Fibroblast of skin of abdomen (primary cell): ENCODE results near the gene TACC2.

Experiments used
- DNase-seq: peaks from one replicate; pipeline ENCODE4 v3.0.0-alpha.2; 2013

The TACC2 gene

DNA sequence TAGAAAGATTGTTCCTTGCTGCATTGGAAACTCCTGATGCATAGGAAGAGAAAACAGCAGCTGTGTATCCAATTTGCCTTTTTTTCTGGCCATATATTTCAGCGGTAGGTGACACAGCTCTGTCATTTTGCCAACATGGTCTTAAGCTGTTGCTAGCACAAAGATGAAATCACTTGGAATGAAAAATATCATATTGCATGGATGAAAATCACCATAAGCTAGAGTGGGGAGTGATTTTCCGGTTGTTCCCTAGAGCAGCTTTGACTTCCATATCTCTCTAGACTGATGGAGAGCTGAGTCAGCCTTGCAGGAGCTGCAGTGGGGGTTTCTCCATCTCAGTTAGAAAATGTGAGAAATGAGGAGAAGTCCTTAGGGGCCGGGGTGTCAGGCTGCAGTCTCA lies 243.8 kb downstream of the TACC2 start:
- DNase-seq: peak; percentile 92

DNA sequence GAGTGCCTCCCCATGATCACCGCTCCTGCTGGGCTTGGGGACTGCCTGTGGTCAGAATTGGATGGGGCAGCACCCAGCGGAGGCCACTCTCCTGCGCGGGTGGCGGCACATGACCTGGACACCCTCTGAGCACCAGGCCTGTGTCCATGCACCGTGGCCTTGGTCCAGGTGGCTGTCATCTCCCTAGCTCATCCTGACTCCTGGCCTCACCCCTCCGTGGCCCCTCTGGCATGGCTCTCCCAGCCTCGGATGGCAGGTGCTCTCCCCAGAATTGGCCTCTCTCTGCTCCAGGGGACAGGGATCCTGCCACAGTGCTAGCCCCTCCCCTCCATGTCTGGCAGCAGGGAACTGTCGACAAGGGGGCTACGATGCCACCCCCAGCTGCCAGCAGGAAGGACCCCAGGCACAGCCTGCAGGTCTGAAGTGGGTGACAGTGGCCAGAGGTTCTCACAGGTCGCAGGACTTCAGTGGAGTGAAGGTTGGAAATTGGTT lies 244.9 kb downstream of the TACC2 start:
- DNase-seq: no peak

DNA sequence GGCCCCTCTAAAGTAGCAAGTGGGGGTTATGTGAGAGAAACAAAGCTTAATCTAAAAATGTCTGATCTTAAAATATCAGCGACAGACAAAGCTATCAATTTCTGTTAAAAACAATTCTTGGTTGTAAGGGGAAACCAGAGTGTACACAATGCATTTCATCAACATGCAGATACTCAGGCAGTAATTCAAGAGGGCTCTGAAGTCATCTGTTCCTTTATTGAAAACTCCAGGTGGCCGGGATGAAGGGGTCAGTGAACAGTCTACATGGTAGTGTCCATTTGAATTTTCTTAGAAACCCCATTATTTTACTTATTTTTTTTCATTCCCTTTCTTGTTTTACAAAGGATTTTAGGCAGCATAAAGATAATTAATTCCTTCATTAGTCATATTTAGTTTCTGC lies 245.5 kb downstream of the TACC2 start:
- DNase-seq: no peak

DNA sequence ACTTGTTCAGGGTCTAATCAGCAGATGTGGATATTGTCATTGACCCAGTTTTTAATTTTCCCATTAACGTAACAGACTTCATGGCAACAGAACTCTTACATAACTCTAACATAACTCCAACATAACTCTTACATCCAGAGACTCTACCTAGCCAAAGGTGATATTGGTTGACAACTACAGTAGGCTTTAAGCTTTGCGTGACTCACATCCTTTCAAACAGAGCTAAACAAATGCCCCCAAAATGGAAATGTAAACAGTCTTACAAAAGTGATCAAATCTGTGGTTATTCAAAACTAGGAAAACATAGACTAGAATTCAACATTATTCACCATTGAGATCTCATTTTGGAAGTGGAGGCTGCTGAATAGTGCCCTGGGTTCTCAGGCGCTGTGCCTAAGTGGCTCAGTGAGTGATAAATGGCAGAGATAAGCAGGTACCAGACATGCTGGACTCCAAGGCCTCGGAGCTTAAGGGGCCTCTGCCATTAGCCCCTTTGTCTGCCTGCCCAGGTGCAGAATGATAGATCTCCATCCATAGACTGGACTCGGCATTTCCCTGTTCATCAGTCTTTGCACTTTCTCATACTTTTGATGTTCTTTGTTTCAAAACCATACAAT lies 247.8 kb downstream of the TACC2 start:
- DNase-seq: no peak

DNA sequence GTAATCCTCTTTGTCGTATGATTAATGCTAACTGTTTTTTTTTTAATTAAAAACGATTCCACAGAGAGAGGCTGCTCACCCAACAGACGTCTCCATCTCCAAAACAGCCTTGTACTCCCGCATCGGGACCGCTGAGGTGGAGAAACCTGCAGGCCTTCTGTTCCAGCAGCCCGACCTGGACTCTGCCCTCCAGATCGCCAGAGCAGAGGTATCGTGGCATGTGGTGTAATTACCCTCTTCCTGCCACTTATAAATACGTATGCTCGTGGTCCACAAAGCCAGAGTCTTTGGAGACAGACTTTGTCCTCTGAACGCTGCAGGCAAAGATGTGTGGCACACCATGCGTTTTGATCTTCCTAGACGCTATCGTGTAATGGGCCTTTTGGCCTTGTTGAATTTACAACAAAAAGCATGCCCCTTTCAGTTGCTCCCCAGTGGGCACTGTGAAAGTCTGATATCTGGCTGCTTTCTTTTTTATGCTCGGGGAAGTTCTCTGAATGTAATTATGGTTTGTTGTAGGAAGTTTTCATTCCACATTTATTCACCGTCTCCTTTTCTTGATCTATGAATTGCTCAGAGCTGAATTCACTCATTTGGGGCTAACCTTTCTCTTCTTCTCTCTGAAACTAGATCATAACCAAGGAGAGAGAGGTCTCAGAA lies 248.5 kb downstream of the TACC2 start:
- DNase-seq: no peak

DNA sequence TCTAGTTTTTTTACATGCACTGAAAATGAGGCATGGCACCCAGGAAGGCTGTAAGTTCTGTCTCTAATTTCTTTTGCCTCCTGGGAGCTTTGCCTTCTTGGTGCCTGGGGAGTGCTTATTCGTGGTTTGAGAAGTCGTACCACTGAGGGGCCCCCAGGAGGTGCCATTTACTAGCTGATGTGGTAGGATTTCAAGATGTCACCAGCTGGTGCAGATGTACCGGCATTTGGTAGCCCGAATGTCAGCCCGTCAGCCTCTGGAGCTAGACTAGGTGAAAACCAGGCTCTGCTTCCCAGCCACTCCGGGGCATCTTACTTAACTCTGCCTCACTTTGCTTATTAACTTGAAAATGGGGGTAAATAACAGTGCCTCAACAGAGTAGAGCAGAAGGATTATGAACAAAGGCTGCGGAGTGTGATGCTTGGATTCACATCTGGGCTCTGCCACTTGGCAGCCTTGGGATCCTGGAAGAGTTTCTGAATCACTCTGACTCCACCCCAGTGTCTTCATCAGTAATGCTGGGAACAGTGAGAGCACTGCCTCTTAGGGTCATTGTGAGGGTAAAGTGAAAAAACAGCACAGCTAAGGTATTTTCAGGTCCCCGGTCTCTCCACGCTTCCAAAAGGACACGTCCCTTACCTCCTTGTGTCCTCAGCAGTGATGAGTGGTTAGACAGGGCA lies 250.8 kb downstream of the TACC2 start:
- peak; percentile 52 for DNase-seq

DNA sequence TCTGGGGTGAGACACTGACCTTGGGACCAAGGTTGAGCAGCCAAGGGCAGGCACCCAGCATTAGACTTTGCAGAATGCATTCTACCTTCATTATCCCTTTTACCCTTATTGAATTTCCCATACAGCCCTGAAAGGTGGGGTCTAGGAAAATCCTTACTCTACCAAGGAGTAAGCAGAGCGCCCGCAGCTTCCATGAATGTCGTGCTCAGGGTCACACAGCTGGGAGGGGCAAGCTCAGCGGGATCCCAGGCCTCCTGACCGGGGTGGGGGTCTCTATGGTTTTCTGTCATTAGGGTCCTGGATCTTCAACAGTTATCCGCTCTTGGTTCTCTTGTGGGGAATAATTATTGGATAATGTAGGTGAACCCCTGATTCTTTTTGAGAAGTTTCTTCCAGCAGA lies 251.4 kb downstream of the TACC2 start:
- DNase-seq: no peak

DNA sequence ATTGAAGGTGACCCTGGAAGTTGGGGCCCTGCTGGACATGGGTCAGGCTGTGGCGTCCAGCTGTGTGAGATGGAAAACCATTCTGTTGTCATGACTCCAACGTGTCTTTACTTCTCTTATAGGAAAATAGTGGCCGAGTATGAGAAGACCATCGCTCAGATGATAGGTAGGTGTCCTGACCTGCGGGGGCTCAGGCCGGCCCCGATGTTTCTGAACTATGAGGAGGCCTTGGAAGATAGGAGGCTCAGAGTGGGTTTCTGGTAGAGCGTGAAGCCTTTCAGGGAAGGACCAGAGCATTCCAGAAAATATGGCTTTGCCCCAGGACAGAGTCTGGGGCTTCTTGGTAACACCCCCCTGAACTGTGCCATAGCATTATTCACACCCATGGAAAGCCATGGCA lies 252.9 kb downstream of the TACC2 start:
- no peak for DNase-seq

DNA sequence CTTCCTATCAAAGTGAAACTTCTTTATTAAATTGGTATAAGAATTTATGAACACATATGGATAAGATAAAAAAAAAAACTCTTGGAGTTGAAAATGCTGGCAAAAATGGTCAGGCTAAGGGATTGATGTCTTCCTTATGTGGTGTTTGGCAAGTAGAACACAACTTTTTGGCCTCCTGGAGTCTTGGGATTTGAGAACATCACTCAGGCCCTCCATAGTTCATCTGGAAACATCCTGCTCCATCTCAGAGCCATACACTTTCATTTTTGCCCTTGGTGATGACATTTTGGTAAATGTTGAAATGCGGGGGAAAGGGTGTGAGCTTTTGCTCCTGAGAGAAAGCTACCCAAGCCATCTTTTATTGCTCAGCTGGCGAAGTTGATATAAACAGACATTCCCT lies 254.6 kb downstream of the TACC2 start:
- DNase-seq: peak; percentile 62

DNA sequence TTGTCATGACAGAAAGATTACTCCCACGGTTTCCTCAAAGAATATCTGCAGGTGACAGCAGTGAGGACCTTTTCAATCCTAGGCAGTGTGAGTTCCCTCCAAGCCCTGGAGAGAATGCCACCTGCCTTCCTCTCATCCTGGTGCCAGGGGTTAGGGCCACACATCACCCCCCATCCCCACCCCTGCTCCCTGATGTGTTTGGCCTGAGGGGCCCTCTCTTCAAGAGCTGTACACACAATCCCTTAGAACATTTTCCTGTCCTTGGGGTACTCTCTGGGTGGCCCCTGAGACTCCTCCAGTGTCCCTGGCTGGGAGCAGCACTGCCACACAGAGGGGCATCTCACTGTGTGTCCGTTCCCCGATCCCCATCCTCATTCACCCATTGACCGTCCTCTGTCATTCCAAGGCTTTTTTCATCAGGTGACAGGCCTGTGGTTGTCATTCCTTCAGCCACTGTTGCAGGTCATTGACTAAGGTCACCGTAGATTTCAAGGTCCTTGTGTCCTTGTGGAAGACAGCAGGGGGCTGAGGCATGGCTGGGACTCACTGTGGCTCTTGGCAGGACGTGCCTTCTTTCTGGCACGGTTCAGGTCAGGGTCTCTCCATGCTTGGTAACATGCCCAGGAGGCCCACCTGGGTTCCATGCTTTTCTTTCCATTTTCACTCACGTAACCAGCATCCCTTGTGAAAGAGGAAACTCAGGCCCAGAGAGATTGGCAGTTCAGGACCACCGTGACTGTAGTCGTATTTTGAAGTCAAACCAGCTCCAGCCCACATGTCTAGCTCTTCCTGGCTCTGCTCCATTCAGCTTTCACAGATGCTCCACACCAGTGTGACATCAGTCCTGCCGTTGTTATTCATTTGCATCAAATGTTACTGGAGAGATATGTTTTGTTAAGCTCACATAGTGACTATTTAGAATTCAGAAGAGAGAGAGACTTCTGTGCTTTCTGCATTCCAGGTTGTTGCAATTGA lies 255.3 kb downstream of the TACC2 start:
- DNase-seq: no peak

DNA sequence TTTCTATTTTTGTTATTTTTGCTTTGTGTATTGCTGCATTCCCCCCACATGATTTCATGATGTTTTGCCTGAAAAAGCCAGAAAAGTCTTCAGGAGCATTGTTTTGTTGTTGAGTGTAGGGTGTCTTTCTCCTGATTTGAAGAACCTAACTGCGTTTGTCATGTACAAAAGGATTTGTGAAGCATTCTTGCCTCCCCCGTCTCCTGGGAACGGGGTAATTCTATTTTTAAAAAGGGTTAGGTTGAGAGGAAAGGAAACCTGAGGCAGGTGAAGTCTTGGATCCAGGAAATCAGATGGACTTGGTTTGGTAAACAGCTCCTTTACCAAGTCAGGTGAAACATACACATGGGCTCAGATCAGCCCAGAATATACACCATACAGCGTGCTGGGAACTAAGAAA lies 256.2 kb downstream of the TACC2 start:
- DNase-seq: no peak

DNA sequence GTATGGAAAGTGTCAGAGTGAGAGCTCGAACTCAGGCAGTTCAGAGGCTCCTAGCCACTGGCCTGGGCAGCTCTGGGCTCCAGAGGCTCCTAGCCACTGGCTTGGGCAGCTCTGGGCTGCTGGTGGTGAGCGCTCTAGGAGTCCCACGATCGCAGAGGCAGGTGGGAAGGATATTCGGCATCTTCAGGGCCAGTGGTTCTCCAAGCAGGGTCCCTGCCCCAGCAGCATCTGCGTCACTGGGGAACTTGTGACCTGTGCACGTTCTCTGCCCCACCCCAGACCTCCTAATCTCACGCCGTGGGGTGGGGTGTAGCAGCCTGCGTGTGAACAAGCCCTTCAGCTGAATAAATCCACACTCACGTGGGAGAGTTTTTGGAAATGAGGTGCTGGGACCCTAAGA lies 256.9 kb downstream of the TACC2 start:
- DNase-seq: no peak

DNA sequence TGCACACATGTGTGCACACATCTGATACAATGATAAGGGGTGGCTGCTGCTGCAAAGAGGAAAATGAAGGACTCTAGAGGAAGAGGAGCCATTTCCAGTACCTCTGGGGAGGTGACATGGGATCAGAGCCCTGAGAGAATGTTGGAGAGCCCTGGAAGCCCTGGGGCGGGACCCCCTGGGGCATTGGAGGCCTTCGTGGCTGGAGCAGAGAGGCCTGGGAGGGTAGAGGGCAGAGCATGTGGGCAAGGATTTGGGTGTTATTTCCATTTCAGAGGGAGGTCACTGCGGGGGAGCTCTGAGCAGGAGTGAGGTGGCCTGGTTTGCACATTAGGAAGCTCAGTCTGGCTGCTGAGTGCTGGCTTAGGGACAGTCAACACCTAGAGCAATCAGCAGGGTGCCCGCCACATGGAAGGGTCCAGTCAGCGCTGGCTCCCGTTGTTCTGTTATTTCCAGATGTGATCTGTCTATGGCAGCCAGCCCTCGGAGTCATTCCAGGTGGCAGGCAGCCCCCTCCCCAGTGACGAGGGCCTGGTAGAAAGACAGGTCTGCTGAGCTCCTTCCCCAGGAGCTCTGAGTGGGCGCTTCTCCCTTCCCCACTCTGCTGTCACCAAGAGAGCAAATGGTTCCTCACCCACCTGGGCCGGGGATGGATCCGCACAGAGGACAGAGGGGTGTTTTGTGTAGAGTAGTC lies 258.0 kb downstream of the TACC2 start:
- DNase-seq: no peak

DNA sequence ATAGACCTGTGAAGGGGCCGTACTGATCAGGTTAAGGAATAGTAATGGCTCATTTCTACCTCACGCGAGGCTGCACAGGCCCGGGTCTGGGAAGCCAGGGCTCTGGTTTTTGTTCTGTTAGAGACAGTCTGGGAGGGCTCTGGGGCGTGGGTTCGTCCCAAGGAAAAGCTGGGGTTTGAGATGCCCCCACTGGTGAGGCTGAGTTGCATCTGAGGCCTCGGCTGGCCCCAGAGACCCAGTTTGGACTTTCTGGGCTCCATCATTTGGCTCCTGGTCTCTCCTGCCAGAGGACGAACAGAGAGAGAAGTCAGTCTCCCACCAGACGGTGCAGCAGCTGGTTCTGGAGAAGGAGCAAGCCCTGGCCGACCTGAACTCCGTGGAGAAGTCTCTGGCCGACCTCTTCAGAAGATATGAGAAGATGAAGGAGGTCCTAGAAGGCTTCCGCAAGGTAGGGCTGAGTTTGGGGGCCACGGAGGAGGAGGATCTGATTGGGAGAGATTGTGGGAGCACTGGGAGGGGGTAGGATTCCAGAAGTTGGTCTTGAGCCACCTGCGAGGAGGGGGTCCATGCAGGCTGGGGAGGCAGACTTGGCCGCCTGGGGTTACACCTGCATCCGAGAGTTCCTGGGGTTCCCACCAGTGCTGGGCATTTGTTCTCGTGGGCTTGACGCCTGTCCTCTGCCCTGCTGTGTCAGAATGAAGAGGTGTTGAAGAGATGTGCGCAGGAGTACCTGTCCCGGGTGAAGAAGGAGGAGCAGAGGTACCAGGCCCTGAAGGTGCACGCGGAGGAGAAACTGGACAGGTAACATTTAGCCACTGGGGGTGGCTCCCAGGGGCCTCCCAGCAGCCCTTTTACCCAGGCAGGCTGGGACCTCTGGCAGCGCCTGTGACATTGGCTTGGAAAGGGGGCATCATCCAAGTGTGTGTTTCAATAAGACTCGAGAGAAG lies 259.7 kb downstream of the TACC2 start:
- DNase-seq: no peak

DNA sequence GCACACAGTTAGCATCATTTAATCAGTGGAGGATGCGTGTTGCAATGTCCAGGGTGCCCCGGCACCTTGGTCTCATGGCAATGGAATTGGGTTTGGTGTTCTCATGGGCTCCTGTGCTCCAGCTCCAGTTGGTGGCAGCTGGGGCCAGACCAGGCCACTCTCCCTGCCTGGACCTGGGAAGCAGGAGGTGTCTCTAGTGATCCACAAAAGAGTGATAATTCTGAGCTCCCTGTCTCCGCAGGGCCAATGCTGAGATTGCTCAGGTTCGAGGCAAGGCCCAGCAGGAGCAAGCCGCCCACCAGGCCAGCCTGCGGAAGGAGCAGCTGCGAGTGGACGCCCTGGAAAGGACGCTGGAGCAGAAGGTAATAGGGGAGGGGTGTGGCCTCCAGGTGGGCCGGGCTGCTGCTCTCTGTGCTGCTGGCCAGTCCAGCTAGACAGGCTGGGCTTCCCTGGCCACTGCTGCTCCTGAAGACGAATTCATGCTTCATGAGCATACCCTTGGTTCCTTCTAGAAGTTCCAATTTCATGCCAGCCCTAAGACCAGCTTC lies 260.4 kb downstream of the TACC2 start:
- DNase-seq: no peak

DNA sequence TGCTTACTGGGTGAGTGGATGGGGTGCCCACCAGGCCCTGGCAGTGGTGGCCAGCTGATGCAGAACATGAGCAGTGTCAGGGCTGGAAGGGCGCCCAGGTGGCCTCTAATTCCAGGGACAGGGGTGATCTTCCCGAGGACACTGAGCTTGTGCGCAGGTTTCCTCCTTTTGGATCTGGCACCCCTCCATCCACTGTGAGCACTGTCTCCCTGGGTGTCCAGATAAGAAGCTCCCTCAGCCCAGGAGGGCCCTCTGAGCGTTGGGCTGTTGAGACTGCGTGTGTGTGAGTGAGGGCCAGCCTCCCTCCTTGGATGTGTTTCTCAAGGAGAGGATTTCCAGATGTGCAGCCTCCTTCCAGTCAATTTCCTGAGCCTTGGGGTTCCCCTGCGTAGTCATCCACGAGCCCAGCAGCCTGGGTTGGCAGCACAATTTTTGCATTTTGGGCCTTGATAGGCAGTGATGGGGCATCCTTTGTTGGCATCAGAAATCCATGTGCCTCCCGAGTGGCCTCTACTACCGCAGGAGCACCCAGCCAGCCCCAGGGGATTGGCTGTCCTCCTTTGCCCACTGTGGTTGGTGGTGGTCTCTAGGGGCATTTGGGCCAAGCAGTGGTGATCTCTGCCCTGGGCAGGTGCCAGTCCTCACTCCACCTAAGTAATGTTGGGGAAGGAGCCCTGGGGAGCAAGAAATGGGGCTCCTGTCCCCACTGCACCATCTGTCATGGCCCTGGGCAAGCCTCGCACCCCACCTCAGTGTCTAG lies 261.2 kb downstream of the TACC2 start:
- DNase-seq: no peak

DNA sequence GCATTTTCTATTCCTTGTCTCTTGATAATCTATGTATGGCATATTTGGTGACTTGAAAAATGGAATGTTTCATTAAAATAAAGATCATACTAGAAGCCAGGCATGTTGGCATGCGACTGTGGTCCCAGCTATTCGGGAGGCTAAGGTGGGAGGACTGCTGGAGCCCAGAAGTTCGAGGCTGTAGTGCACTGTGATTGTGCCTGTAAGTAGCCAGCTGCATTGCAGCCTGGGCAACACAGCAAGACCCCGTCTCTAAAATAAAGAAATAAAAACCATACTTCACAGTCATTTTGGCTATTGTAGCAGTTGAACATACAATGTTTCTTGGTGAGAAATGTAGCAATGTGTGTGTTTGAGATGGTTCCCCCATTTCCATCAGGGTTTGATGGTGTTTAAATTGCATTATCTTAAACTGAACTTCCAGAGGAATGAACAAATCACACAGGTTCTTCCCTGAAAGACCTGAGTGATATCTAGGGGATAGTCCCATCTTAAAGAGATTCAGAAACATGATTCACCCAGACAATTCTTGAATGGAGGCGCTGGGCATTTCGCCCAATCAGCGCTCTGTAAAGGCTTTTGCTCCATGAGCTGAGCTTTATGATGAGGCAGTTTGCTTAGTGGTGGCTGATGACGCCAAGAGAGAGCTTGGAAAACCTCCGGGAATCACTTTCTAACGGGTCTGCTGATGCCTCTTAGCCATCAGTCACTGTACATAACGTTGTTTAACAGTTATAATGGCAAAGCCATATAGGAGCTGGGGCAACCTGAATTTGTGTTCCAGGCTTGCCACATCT lies 262.7 kb downstream of the TACC2 start:
- DNase-seq: no peak

DNA sequence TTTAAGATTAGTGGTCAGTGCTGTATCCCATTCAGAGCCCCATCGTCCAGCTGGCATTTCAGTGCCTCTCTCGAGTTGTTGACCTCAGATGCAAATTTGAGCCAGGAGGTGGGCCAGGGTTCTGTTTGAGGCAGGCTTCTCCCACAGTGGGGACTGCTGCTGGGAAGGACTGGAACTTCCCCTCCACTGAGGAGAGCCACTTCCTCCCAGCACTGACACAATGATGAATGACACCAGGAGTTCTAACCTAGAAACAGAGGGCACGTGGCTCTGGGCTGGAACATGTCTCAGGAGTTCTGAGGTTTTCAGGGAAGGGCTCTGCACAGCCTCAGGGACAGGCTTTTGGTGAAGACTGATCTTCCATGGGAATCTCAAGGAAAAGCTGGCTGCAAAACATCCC lies 263.8 kb downstream of the TACC2 start:
- no peak for DNase-seq

DNA sequence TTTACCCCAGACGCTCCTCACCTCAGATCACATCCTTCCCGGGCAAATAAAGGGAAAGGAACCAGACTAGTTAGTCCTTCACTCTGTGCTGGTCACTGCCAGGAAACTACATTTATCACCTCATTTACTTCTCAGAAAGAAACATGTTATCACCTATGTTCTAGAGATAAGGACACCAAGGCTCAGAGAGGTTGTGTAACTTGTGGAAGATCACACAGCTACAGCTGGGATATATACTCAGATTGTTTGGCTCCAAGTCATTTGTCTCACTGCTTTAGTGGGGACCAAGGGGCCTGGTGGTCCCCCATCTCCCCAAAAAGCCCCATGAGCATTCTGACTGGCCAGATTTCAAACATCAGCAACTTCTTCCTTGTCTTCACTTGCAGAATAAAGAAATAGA lies 264.6 kb downstream of the TACC2 start:
- no peak for DNase-seq
